Brain microvascular endothelial cell (primary cell): Measurements from ENCODE around the gene GAST.

Source experiments
- DNase-seq: peaks from one replicate; pipeline ENCODE4 v3.0.0-alpha.2; 2020
- H3K27ac ChIP-seq: fragments of 250-450 bp; sonication (Bioruptor Pico); 2 replicates; pipeline ENCODE4 v1.5.1; 2020; ENCODE audit warnings: mild to moderate bottlenecking, moderate library complexity
- H3K27me3 ChIP-seq: fragments of 250-450 bp; sonication (Bioruptor Pico); replicated peaks from 2 replicates; pipeline ENCODE4 v1.5.1; 2020; ENCODE audit warnings: mild to moderate bottlenecking
- H3K36me3 ChIP-seq: fragments of 250-450 bp; sonication (Bioruptor Pico); replicated peaks from 2 replicates; pipeline ENCODE4 v1.5.1; 2020; ENCODE audit warnings: mild to moderate bottlenecking
- H3K4me3 ChIP-seq: 2 replicates; pipeline ENCODE4 v1.5.1; 2011; ENCODE audit warnings: low read depth, mild to moderate bottlenecking, control low read depth, low read length, moderate library complexity
- in situ Hi-C: cut with HindIII; loops from 2 replicates; pipeline ENCODE4 v1.10.0; 2017; ENCODE audit warnings: low sequenced_read_pairs, low pct_ligation_motif_present
- TF ChIP-seq, protein P1 (sequence below): IDR thresholded peaks from 2 replicates; pipeline ENCODE4 v1.5.1; 2011; ENCODE audit warnings: low read depth, mild to moderate bottlenecking, moderate library complexity, low read length, control low read depth, inconsistent platforms; ENCODE audit errors: missing control alignments

GAST gene

DNA sequence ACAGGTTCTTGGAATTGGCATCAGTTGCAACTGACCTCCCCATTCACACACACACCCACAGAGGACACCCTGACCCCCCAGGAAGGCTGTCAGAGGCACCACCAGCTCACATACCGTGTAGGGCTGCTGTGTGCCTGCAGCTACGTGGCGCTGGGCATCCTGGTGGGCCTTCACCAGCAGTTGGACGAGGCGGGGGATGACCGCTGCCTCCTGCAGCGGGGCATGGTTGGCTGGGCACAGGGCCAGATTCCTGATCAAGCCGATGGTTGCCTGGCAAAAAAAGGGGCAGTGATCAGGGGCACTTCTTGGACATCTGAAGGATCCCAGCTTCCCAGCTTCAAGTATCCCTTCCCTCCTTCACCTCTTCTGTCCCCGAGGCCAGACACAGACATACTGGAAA, 46.5 kb downstream of the GAST start:
- DNase-seq: no peak
- peaks cover 77% of the 10 kb centered on the region for H3K36me3 ChIP-seq
- H3K27ac ChIP-seq: no peak overlapping the region
- no peaks in the 10 kb centered on the region for H3K27me3 ChIP-seq
- in situ Hi-C loops: no loop called here
- TF ChIP-seq, protein P1, sequence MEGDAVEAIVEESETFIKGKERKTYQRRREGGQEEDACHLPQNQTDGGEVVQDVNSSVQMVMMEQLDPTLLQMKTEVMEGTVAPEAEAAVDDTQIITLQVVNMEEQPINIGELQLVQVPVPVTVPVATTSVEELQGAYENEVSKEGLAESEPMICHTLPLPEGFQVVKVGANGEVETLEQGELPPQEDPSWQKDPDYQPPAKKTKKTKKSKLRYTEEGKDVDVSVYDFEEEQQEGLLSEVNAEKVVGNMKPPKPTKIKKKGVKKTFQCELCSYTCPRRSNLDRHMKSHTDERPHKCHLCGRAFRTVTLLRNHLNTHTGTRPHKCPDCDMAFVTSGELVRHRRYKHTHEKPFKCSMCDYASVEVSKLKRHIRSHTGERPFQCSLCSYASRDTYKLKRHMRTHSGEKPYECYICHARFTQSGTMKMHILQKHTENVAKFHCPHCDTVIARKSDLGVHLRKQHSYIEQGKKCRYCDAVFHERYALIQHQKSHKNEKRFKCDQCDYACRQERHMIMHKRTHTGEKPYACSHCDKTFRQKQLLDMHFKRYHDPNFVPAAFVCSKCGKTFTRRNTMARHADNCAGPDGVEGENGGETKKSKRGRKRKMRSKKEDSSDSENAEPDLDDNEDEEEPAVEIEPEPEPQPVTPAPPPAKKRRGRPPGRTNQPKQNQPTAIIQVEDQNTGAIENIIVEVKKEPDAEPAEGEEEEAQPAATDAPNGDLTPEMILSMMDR: no peak
- H3K4me3 ChIP-seq: no peak overlapping the region

DNA sequence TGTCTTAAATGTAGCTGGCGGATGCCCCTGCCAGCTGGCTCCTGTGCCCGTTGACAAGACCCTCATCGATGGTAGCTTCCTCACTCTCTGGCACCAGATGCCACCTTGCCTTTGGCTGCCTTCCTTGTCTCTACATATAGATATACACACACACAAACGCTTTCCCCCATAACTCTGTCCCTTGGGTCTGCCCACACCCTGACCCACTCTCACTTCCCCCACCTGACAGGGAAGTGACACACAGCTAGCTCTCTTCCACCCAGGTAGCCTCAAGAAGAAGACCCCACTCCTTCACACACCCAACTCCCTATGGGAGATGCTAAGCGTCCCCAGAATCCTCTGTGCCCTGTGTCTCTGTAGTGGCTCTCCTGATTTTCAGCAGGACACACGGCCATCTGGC, 48.7 kb downstream of the GAST start:
- no peak overlapping the region for H3K4me3 ChIP-seq
- no peak for DNase-seq
- H3K27ac ChIP-seq: no peak overlapping the region
- H3K27me3 ChIP-seq: no peaks in the 10 kb centered on the region
- in situ Hi-C loops: no loop called here
- H3K36me3 ChIP-seq: peaks cover 75% of the 10 kb centered on the region
- TF ChIP-seq, protein P1: no peak

DNA sequence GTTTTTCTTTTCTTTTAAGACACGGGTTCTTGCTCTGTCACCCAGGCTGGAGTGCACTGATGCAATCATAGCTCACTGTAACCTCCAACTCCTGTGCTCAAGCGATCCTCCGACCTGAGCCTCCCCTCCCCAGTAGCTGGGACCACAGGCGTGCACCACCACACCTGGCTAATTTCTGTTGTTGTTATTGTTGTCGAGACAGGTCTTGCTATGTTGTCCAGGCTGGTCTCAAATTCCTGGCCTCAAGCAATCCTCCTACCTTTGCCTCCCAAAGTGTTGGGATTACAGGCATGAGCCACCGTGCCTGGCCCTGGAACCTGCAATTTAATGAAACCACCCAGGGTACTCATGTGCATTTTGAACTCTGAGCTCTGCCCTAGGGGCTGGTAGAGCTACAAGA, 50.3 kb downstream of the GAST start:
- DNase-seq: no peak
- in situ Hi-C loops: no loop called here
- no peaks in the 10 kb centered on the region for H3K27me3 ChIP-seq
- H3K27ac ChIP-seq: no peak overlapping the region
- TF ChIP-seq, protein P1: no peak
- H3K4me3 ChIP-seq: no peak overlapping the region
- peaks cover 78% of the 10 kb centered on the region for H3K36me3 ChIP-seq

DNA sequence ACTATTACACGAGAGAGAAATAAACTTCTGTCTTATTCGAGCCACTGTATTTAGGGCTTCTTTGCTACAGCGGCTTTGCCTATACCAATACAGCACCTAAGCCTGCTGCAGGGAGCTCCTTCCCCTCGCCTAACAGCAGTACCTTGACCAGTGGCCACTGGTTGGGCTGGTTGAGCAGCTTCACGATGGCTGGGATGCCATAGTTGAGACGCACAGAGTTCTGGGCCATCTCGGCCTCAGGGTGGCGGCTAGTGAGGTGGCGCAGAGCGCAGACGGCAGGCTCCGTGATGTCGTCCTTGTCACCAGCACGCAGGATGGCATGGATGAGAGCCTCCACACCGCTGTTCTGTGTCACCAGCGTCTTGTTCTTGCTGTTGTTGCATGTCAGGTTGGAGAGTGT, 50.7 kb downstream of the GAST start:
- no peak for DNase-seq
- Histone ChIP-seq H3K27ac (no peak overlapping the region), H3K4me3 (no peak overlapping the region), H3K36me3 (peaks cover 78% of the 10 kb centered on the region), H3K27me3 (no peaks in the 10 kb centered on the region)
- TF ChIP-seq, protein P1: no peak
- in situ Hi-C loops: no loop called here

DNA sequence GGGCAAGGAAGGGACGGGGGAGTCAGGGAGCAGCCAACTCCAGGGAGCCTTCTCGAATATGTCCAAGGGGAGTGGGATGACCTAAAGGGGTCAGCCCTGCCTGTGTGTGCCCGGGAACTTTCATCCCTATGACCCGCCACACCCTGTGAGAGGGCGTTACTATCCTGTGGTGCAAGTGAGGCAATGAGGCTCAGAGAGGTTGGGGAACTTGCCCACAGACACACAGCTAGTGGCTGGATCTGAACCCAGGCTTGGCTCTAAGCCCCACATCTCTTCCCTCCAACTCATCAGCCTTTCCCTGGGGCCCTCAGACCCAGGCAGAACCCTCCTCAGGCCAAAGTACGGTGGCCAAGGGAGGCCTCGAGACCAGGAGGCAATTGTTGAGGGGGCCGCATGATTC, 51.2 kb downstream of the GAST start:
- Histone ChIP-seq H3K4me3 (no peak overlapping the region), H3K27me3 (no peaks in the 10 kb centered on the region), H3K36me3 (peaks cover 78% of the 10 kb centered on the region), H3K27ac (no peak overlapping the region)
- no peak for DNase-seq
- in situ Hi-C loops: no loop called here
- TF ChIP-seq, protein P1: no peak
